IMR-90 (cell line): ENCODE measurements around the gene MOB2. TPM values are rescaled to one million over a fixed set of nuclear protein-coding genes. Genes with fewer than 3 reads are reported as not detected.

Experiments
- ATAC-seq: fragments of 200-7000 bp; cut with Tn5 transposase; 2 replicates; pipeline ENCODE4 v1.9.1; 2020; ENCODE audit warnings: low read depth, mild to moderate bottlenecking, moderate library complexity
- BruUV-seq: library from RNA; stranded (reverse); fragments of 400-500 nt; replicated peaks from 2 replicates; lab custom pipeline; 2021; lab: Mats Ljungman, UMichigan
- CTCF ChIA-PET: fragments of 300-600 bp; formaldehyde crosslinking; extraction: SDS; loops from one replicate; lab custom pipeline; 2021; ENCODE audit warnings: antibody characterized with exemption; lab: Yijun Ruan, JAX
- POLR2A ChIA-PET: fragments of 300-600 bp; sonication (Branson Sonifier 250); formaldehyde crosslinking; loops from one replicate; lab custom pipeline; 2022; ENCODE audit warnings: antibody characterized with exemption; ENCODE audit not compliant: unreplicated experiment; lab: Charles Lee
- DNase-seq: peaks from one replicate; pipeline ENCODE4 v3.0.0; 2013
- H2AFZ ChIP-seq: replicated peaks from 2 replicates; pipeline ENCODE3; 2013; ENCODE audit warnings: low read length, mild to moderate bottlenecking; ENCODE audit not compliant: poor library complexity
- H2AK5ac ChIP-seq: 2 replicates; pipeline ENCODE4 v1.6.1; 2013; ENCODE audit warnings: low read depth, low read length, inconsistent platforms
- H2AK9ac ChIP-seq: replicated peaks from 2 replicates; pipeline ENCODE3; 2013; ENCODE audit warnings: mild to moderate bottlenecking, low read depth, low read length, moderate library complexity; ENCODE audit not compliant: poor library complexity
- H2BK120ac ChIP-seq: 2 replicates; pipeline ENCODE4 v1.6.1; 2013; ENCODE audit warnings: low read depth, low read length, inconsistent platforms
- H2BK15ac ChIP-seq: 3 replicates; pipeline ENCODE4 v1.6.1; 2013; ENCODE audit warnings: low read depth, low read length, inconsistent platforms
- H2BK20ac ChIP-seq: 2 replicates; pipeline ENCODE4 v1.6.1; 2013; ENCODE audit warnings: low read depth, mild to moderate bottlenecking, inconsistent platforms, low read length, moderate library complexity
- H2BK5ac ChIP-seq: 2 replicates; pipeline ENCODE4 v1.6.1; 2013; ENCODE audit warnings: mild to moderate bottlenecking, low read depth, low read length, inconsistent platforms; ENCODE audit not compliant: poor library complexity, severe bottlenecking
- H3K14ac ChIP-seq: replicated peaks from 2 replicates; pipeline ENCODE4 v1.6.1; 2013; ENCODE audit warnings: low read depth, low read length, inconsistent platforms
- H3K18ac ChIP-seq: 2 replicates; pipeline ENCODE4 v1.6.1; 2013; ENCODE audit warnings: low read depth, low read length, control low read depth
- H3K23ac ChIP-seq: 2 replicates; pipeline ENCODE4 v1.6.1; 2013; ENCODE audit warnings: low read depth, low read length, inconsistent platforms
- H3K27ac ChIP-seq: 2 replicates; pipeline ENCODE4 v1.5.1; 2013; ENCODE audit warnings: mild to moderate bottlenecking, control low read depth, low read length; ENCODE audit not compliant: insufficient read depth
- H3K27me3 ChIP-seq: 2 replicates; pipeline ENCODE4 v1.6.1; 2013; ENCODE audit warnings: low read length; ENCODE audit not compliant: control insufficient read depth, insufficient read depth
- H3K36me3 ChIP-seq: 2 replicates; pipeline ENCODE4 v1.6.1; 2013; ENCODE audit warnings: low read length, mixed read lengths; ENCODE audit not compliant: control insufficient read depth, insufficient read depth
- H3K4ac ChIP-seq: 2 replicates; pipeline ENCODE4 v1.6.1; 2013; ENCODE audit warnings: low read depth, low read length, inconsistent platforms
- H3K4me1 ChIP-seq: 2 replicates; pipeline ENCODE4 v1.6.1; 2013; ENCODE audit warnings: low read length, mixed read lengths; ENCODE audit not compliant: control insufficient read depth, insufficient read depth
- H3K4me2 ChIP-seq: 2 replicates; pipeline ENCODE4 v1.6.1; 2013; ENCODE audit warnings: low read depth, mild to moderate bottlenecking, control low read depth, low read length, moderate library complexity
- H3K4me3 ChIP-seq: 2 replicates; pipeline ENCODE4 v1.5.1; 2013; ENCODE audit warnings: low read depth, mild to moderate bottlenecking, control low read depth, low read length, moderate library complexity; ENCODE audit not compliant: insufficient read depth
- H3K56ac ChIP-seq: 2 replicates; pipeline ENCODE4 v1.6.1; 2013; ENCODE audit warnings: low read length, inconsistent platforms; ENCODE audit not compliant: insufficient read depth; ENCODE audit errors: extremely low read depth
- H3K79me1 ChIP-seq, 2 experiments: 2 replicates each; pipeline ENCODE4 v1.6.1; 2013; ENCODE audit warnings: low read length in 2 of 2, inconsistent platforms in 1 of 2, low read depth in 1 of 2
- H3K9ac ChIP-seq: 2 replicates; pipeline ENCODE4 v1.6.1; 2013; ENCODE audit warnings: low read depth, low read length, control low read depth
- H3K9me1 ChIP-seq: 2 replicates; pipeline ENCODE4 v1.6.1; 2013; ENCODE audit warnings: low read length, inconsistent platforms; ENCODE audit not compliant: insufficient read depth
- H3K9me3 ChIP-seq: 2 replicates; pipeline ENCODE4 v1.6.1; 2013; ENCODE audit warnings: low read length; ENCODE audit not compliant: control insufficient read depth, insufficient read depth
- H4K20me1 ChIP-seq: 2 replicates; pipeline ENCODE4 v1.6.1; 2013; ENCODE audit warnings: low read length, inconsistent platforms; ENCODE audit not compliant: insufficient read depth
- H4K5ac ChIP-seq: 2 replicates; pipeline ENCODE4 v1.6.1; 2013; ENCODE audit warnings: mild to moderate bottlenecking, low read depth, low read length, control low read depth
- H4K8ac ChIP-seq, 2 experiments: 2 replicates each; pipeline ENCODE4 v1.6.1; 2013; ENCODE audit warnings: low read depth in 2 of 2, low read length in 2 of 2, control low read depth in 1 of 2, inconsistent platforms in 1 of 2
- H4K91ac ChIP-seq: 2 replicates; pipeline ENCODE4 v1.6.1; 2013; ENCODE audit warnings: low read depth, low read length, inconsistent platforms; ENCODE audit not compliant: insufficient read depth
- BHLHE40 ChIP-seq: fragments of 150-350 bp; IDR thresholded peaks from 2 replicates; pipeline ENCODE4 v1.6.1; 2016; ENCODE audit warnings: mild to moderate bottlenecking, low read depth, low read length
- CTCF ChIP-seq: conservative IDR thresholded peaks from 2 replicates; pipeline ENCODE4 v1.5.1; 2012; ENCODE audit warnings: mild to moderate bottlenecking, low read depth, low read length, improper control_type of control experiment
- FOS ChIP-seq: fragments of 150-350 bp; IDR thresholded peaks from 2 replicates; pipeline ENCODE4 v1.6.1; 2016; ENCODE audit warnings: low read depth, low read length
- USF2 ChIP-seq: fragments of 150-350 bp; IDR thresholded peaks from 2 replicates; pipeline ENCODE4 v1.6.1; 2017; ENCODE audit warnings: mild to moderate bottlenecking, antibody characterized with exemption, low read length, low read depth
- WGBS, 2 experiments: methylation state at CpG; one replicate each; pipeline versions ENCODE4 v1.1.5 to v1.1.7; 2013; ENCODE audit warnings: missing lambda C conversion rate in 2 of 2; ENCODE audit not compliant: insufficient read length in 1 of 2; ENCODE audit errors: extremely low coverage in 2 of 2; 5-methylcytosine and 5-hydroxymethylcytosine counted together
- dilution Hi-C: fragments of 300-500 bp; cut with HindIII; formaldehyde crosslinking; loops from one replicate; pipeline ENCODE4 v1.14.3; 2018; ENCODE audit warnings: low sequenced_read_pairs; ENCODE audit not compliant: unreplicated experiment
- in situ Hi-C: fragments of 300-500 bp; cut with MboI; formaldehyde crosslinking; loops from 3 replicates; pipeline ENCODE4 v1.14.3; 2019; ENCODE audit warnings: low sequenced_read_pairs, inconsistent platforms, mixed read lengths
- intact Hi-C: fragments of 100-400 bp; cut with micrococcal nuclease; formaldehyde crosslinking; loops from 2 replicates; pipeline ENCODE4 v1.10.0; 2022
- polyA plus RNA-seq, 3 experiments: library from polyadenylated mRNA; depleted of rRNA; stranded (reverse); fragments of >200 nt; gene quantifications; 2 replicates each; pipeline ENCODE4 v1.2.3, GENCODE V29; 2012; ENCODE audit warnings: low replicate concordance in 1 of 3
- total RNA-seq: library from RNA; depleted of rRNA; stranded (reverse); fragments of >200 nt; gene quantifications from 2 replicates; pipeline ENCODE4 v1.2.3, GENCODE V29; 2012
- TF ChIP-seq, protein P1 (sequence below): fragments of 150-350 bp; IDR thresholded peaks from 2 replicates; pipeline ENCODE4 v1.6.1; 2016; ENCODE audit warnings: low read depth, mild to moderate bottlenecking, low read length, moderate library complexity, borderline replicate concordance

MOB2 gene
- total and polyA plus RNA-seq, 2 of the 4 experiments (the other 2 are of a cell fraction), result 23.7 to 36.2 TPM

DNA sequence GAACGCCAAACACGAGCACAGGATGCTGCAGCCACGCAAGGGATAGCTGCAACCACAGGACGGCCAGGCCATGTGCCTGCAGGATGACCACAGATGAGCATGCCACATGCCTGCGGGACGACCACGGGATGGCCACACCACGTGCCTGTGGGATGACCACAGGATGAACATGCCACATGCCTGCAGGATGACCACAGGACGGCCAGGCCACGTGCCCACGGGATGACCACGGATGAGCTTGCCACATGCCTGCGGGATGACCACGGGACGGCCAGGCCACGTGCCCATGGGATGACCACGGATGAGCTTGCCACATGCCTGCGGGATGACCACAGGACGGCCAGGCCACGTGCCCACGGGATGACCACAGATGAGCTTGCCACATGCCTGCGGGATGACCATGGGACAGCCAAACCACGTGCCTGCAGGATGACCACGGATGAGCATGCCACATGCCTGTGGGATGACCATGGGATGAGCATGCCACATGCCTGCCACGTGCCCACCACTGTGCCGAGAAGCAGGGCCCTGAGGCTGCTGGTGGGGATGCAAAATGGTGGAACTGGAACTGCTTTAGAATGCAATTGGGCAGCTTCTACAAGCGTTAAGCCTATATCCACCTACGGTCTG, 12.8 kb upstream of the MOB2 start:
- Histone ChIP-seq H2BK20ac (no peak overlapping the region), H2BK120ac (no peak overlapping the region), H3K36me3 (peaks cover 4% of the 10 kb centered on the region), H2BK5ac (no peak overlapping the region), H2BK15ac (no peak overlapping the region), H3K18ac (no peak overlapping the region), H4K8ac (no peak overlapping the region), H3K27ac (no peak overlapping the region), H2AK5ac (no peak overlapping the region), H2AFZ (no peak overlapping the region), H3K14ac (no peak overlapping the region), H3K9me3 (no peaks in the 10 kb centered on the region), H3K9ac (no peak overlapping the region), H4K5ac (no peak overlapping the region), H3K4me2 (no peak overlapping the region), H2AK9ac (no peak overlapping the region), H4K20me1 (peaks cover 82% of the 10 kb centered on the region), H3K4me3 (no peak overlapping the region), H3K9me1 (peaks cover 15% of the 10 kb centered on the region), H3K56ac (no peak overlapping the region), H4K91ac (no peak overlapping the region), H3K4me1 (no peaks in the 10 kb centered on the region; the same call in 1 of the 2 replicates), H3K23ac (no peak overlapping the region), H3K4ac (no peak overlapping the region), H3K79me1 (peaks cover 36 to 78% of the 10 kb centered on the region in 2 experiments), H3K27me3 (no peaks in the 10 kb centered on the region)
- in situ Hi-C loops (no loop called here), intact Hi-C loops (no loop called here), dilution Hi-C loops (no loop called here)
- TF ChIP-seq BHLHE40, result no peak
- TF ChIP-seq, protein P1, sequence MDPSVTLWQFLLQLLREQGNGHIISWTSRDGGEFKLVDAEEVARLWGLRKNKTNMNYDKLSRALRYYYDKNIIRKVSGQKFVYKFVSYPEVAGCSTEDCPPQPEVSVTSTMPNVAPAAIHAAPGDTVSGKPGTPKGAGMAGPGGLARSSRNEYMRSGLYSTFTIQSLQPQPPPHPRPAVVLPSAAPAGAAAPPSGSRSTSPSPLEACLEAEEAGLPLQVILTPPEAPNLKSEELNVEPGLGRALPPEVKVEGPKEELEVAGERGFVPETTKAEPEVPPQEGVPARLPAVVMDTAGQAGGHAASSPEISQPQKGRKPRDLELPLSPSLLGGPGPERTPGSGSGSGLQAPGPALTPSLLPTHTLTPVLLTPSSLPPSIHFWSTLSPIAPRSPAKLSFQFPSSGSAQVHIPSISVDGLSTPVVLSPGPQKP, result no peak
- TF ChIP-seq USF2, result no peak
- TF ChIP-seq FOS, result no peak
- no peak for TF ChIP-seq CTCF
- ChIA-PET POLR2A (no interaction called here), CTCF (no interaction called here)
- DNase-seq (no peak), ATAC-seq (no peak)
- 94% methylated on average over 26 of the region's 28 CpGs; no CpG with 5 or more reads in 1 of the 2 experiments for WGBS, 2 experiments
- no TSS peak for BruUV-seq
